ENCODE data around the gene IL1A. TPM values are rescaled to one million over a fixed set of nuclear protein-coding genes. Genes with fewer than 3 reads are reported as not detected.

The IL1A gene
- total RNA-seq, 1 experiment from 2014 or later, result not detected

DNA sequence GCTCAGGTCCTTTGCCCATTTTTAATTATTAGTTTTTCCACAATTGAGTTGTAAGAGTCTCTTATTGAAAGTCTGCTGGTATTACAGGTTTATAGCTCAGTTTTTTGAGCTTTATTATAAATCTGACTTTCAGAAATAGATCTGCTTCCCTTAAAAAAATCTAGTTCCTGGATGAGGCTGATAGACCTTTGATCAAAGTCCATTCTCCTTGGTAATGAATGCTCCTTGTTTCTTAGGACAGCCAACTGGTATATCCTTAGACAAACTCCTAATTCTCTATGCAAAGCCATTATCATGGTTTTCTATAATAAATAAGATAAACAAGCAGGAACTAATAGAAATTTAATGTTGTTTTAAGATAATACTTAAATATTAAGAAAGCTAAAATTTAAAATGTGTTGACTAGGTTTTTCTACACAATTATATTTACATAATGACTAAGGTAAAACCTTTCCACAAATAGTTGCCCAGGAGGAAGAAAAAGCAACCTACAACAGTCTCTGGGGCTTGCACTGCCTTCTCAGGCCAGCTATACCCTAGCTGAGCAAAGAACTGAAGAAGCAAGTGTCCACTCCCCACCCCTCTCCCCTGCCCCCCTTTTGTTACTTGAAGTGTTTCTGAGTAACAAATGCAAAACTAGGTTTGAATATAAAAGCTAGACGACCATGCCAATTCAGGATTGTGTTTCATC lies 46.6 kb downstream of the IL1A start:
- in situ Hi-C loops (cut with HindIII; ENCODE audit: low sequenced_read_pairs), result no loop called here
- DNase-seq (ENCODE audit: low spot score), result no peak

DNA sequence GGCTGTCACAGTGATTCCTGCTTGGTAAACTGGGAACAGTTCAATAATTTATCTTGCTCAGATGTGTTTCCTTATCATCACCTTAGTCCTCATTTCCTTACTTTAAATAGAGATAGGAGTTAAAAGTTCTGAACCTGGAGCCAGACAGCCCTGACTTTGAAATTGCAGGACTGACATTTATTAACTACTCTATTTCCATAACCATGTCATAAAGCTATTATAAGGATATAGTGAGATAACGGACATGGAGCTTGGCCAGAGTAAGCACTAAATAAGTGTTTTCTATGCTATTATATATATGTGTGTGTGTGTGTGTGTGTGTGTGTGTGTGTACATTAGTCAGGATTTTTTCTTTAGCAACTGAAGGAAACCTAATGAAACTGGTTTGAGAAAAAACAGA lies 50.4 kb downstream of the IL1A start:
- in situ Hi-C loops (cut with HindIII; ENCODE audit: low sequenced_read_pairs), result no loop called here

DNA sequence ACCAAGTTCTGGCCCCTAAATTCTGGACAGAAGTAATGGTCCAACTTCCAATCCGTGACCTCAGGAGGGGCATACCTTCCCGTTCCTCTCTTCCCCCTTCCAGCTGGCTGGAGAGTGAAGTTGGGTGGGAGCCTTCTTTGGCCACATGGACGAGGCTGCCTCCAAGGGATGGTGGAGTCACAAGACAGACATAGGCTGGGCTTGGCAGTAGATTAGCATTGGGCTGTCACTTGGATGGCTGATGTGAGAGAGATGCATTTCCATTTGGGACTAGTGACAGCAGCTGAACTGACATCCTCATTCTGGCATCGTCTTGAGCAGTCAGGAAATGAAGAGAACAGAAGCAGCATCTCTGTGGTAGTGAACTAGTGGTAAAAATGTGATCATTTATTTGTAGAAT lies 50.8 kb downstream of the IL1A start:
- in situ Hi-C loops (cut with HindIII; ENCODE audit: low sequenced_read_pairs), result no loop called here
- DNase-seq (ENCODE audit: low spot score), result no peak

More for the DNA sequence above, 50.4 kb downstream of the IL1A start:
- DNase-seq (ENCODE audit: low spot score), result no peak

DNA sequence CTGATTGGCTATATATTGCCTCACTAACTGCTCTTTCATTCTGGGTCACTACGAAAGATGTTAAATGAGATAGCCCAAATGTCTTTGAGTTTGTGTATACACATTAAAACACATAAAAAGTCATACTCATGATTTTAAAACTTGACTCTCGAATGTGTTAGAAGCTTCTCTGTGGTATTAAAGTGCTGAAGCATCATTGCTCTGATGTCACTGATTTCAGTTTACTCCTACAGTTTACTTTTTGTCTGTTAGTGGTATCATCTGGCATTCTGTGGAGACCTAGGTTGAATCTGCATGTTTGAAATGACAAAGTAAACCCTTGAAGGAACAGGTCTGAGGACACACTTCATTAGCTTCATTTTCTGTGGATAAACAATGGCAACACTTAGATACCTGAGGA lies 52.8 kb downstream of the IL1A start:
- in situ Hi-C loops (cut with HindIII; ENCODE audit: low sequenced_read_pairs), result no loop called here

DNA sequence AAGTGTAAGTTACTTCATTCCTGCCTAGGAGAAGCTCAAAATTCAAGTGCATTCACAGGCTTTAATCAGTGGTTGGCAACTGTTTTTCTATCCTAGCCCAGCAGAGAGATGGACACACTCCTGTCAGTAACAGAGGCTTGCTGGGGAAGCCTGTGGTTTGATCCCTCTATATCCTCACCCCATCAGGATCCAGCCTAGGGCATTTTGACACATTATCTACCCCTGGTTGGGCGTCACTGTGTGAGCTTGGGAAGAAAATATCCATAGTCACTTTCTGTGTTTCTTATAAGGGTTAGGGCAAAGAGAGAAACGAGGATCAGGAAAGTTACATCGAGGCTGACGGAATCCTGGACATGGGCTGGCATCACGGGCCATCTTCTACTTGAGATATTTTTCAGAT lies 53.5 kb downstream of the IL1A start:
- in situ Hi-C loops (cut with HindIII; ENCODE audit: low sequenced_read_pairs), result no loop called here
- DNase-seq (ENCODE audit: low spot score), result no peak

More for the DNA sequence above, 52.8 kb downstream of the IL1A start:
- DNase-seq (ENCODE audit: low spot score), result no peak

DNA sequence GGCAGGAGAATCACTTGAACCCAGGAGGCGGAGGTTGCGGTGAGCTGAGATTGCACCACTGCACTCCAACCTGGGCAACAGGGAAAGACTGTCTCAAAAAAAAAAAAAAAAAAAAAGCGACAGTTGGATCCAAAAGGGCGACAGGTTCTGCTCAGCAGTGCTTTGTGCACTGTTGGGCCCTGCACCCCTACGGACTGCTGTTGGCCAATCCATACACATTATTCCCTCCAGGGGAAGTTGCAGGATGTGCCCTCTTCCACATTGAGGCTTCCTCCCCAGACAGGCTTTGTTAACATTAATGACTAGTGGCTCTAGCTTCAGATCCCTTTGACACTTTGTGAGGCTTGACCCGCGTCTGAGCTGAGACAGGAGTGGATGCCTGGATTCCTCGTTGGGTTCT lies 54.1 kb downstream of the IL1A start:
- DNase-seq (ENCODE audit: low spot score), result no peak
- in situ Hi-C loops (cut with HindIII; ENCODE audit: low sequenced_read_pairs), result no loop called here

DNA sequence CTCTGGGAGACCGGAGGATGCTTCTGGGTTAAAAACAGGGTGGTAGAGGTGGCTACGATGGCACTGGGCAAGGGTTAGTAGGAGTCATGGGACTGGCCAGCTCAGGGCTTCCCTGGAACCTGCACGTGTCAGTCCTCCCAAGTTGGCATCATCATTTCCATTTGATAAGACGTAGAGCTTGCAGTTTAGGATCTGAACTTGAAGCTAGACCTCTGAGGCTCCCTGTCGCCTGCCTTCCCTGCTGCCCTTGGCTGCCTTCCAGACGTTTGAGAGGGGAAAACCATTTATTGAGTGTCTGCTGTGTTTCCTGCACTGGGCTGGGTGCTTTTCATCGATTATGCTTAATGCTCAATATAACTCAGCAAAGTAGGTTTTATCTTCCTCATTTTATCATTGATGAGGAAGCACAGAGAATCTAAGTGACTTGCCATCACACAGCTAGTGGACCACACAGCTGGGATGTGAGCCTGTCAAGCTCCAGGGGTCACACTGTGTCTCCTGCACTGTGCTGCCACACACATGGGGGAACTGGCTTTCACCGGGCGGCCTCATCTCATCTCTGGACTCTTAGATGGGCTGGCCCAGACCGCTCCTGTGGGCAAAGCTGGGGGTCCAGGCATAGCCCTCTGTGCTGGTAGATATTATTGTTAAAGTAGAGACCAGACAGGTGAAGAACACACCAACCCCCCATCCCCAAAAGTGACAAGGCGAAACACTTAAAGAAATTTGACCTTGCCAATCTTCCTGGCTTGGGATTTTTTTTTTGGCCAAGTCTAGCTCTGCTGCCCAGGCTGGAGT lies 55.7 kb downstream of the IL1A start:
- no peak for DNase-seq (ENCODE audit: low spot score)
- in situ Hi-C loops (cut with HindIII; ENCODE audit: low sequenced_read_pairs), result no loop called here

DNA sequence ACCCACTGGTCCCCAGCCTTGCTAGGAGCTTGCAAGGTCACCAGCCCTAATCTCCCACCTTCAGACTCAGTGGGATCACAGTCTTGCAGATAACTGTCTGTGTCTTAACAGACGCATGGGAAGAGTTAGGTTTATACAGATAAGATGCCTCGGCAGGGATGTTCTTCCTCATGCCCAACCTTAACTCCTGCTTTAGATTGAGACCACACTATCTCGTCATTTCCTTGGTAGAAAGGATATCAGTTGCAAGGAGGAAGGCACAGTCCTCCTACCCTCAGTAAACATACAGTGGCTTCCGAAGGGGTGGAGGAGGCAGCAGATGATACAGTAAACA lies 56.3 kb downstream of the IL1A start:
- in situ Hi-C loops (cut with HindIII; ENCODE audit: low sequenced_read_pairs), result no loop called here

DNA sequence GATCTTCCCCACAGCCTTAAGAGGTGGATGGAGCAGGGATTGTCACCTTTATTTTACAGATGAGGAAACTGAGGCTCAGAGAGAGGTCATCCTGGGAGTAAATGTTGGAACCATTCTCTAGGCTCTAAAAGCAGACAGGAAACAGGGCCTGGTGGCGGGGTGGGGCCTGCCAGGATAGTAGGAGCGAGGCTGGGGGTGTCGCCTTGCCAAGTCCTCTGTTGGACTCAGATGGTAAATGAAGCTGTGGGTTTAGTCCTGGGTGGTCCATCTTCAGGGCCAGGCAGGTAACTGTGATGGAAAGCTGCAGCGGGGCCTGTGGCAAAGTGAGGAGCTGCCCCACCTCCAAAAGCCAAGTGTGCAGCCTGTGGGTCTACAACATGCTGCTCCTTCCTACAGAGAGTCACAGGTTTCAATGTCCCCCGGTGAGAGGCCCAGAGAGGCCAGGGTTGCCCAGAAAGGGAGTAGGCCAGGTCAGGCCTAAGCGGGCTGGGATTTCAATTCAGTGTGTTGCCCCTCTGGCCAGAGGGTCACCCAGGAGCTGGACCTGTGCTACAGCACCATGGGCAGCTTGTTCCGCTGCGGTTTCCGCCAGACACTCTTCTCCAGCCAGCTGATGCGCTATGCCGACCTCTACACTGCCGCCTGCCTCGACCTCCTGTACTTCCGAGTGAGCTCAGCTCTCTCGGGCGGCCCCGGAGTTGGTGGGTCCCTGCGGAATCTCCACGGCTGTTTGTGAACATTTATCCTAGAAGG lies 56.8 kb downstream of the IL1A start:
- no peak for DNase-seq (ENCODE audit: low spot score)
- in situ Hi-C loops (cut with HindIII; ENCODE audit: low sequenced_read_pairs), result no loop called here

More for the DNA sequence above, 56.3 kb downstream of the IL1A start:
- no peak for DNase-seq (ENCODE audit: low spot score)

DNA sequence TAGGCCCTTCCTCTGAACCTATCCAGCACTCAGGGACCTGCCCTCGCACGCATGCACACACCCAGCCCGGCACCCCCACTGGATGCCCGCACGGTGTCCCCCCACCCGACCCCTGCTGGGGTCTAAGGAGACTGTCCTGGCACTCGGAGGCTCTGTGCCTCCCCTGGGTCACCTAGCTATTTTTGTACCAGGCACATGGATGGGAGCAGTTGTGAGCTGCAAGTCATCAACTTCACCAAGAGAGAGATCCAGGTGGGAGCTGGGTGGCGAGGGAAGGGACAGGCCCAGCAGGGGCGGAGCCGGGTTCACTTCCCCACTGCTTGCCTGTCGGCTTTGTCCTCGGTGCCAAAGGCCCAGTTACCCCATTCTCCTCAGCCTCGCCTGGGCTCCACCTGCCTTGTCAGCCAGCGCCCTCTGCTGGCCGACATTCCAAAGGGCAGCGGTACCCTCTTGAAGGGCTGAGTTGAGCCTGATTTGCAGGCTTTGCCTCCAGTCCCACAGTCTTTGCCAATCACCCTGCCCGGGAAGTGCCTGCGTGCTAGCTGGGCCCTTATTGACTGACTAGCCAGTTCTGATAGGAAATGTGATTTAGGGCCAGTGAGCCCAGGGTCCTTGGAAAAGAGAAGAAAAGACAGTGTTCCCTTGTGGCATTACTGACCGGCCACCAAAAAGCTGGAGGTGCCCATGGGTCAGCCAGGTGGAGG lies 57.7 kb downstream of the IL1A start:
- peak; percentile 82 for DNase-seq (ENCODE audit: low spot score)
- in situ Hi-C loops (cut with HindIII; ENCODE audit: low sequenced_read_pairs), result no loop called here

DNA sequence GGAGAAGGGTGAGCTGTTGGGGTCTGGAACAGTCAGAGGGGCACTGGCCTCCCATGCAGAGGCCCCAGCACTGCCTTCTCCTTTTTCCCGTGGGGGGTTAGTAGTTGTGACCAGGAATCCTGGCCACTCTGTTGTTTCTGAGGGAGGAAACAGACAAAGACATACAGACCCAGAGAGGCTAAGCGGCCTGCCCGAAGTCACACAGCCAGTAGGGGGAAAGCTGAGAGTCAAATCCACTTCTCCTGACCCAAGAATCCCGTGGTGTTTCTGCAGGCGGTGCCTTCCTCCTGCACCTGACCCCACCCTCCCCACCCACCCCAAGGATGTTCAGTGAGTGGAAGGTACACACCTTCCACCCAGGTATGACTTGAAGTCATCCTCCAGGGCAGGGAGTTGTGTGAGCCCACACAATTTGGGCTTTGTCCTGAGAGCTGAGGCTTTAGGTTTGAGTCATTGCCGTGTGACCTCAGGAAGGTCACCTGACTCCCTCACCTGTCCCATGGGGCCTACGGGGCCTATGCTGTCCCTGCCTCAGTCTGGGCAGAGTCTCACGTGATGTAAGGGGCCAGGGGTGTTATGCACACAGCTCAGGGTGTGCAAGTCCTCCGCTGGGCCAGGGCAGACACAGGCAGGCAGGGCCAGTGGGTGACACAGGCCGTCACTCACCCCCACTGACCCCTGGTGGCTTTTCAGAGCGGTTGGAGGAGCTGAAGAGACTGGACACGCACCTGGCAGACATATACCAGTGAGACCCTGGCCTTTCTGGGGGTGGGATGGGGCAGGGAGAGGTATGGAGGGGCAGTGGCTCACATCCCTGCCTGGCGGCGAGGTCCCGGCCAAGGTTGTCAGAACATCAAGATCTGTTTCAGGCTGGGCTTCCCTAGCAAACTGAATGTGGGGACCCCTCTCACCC lies 58.5 kb downstream of the IL1A start:
- DNase-seq (ENCODE audit: low spot score), result no peak
- in situ Hi-C loops (cut with HindIII; ENCODE audit: low sequenced_read_pairs), result no loop called here

DNA sequence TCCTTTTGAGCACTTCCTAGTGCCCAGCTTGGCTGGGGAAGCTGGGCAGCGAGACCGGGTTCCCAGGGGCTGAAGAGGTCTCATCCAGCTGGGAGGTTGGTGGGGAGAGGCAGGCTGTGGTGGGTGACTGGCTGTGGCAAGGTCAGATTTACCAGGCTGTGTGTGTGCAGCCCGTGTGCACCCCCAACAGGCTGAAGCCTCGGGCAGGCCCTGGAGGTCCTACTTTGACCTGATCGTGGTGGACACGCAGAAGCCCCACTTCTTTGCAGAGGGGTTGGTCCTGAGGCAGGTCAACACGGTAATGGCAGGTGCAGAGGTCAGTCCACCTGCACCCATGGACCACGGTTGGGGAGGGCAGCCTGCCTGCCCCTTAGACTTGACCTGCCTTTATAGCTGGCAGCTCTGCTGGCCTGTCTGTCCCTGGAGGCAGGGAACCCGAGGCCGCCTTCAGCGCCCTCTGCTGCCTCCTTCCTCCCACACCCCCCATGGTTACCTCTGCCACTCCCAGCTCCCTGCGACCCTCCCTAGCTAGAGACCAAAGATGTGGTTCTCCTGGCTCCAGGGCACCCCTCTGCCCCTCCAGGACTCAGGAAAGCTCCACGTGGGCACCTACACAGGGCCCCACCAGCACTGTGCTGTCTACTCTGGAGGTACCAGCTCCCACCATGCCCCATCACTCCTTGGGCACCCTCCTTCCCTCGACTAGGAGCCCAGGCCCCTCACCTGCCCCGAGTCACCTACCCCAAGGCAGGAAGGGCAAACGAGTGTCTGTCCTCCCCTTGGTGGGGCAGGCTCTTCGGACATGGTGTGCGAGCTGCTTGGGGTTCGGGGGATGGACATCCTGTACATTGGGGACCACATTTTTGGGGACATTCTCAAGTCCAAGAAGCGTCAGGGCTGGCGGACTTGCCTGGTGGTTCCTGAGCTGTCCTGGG lies 59.4 kb downstream of the IL1A start:
- no peak for DNase-seq (ENCODE audit: low spot score)
- in situ Hi-C loops (cut with HindIII; ENCODE audit: low sequenced_read_pairs), result no loop called here

DNA sequence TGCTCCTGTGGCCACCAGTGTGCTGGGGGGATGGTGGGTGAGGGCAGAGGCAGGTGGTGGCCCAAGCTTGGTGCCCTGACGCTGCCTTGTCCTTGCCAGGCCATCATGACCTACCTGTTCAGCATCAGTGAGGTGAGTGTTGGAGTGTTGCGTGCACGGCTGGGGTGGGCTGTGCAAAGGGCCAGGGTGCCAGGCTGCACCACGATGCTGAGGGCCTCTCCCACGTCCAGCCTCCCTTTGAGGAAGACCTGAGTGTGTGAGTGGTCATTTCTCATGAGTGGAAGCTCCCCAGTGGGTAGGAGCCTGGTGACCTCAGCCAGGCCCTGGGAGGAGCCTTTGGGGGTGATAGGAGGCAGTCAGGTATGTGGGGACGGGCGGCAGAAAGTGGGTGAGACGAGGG lies 60.3 kb downstream of the IL1A start:
- in situ Hi-C loops (cut with HindIII; ENCODE audit: low sequenced_read_pairs), result no loop called here
- no peak for DNase-seq (ENCODE audit: low spot score)

Other genes starting within 250 kb of the IL1A start
- 26.3 and 44.3 TPM in 2 replicates for gene POLR1B, start 242.0 kb downstream of the IL1A start, total RNA-seq (2014; rRNA removed; shearing (Covaris generic))
- 10.8 and 19.2 TPM in 2 replicates for gene CHCHD5, start 199.9 kb downstream of the IL1A start, total RNA-seq (2014; rRNA removed; shearing (Covaris generic))
- gene SLC20A1, start 138.6 kb downstream of the IL1A start, total RNA-seq (2014; rRNA removed; shearing (Covaris generic)), result 81.9 and 125 TPM in 2 replicates
- not detected in 2 replicates for gene NT5DC4, start 63.5 kb downstream of the IL1A start, total RNA-seq (2014; rRNA removed; shearing (Covaris generic))
- 6.5 and 7.7 TPM in 2 replicates for gene CKAP2L, start 19.9 kb downstream of the IL1A start, total RNA-seq (2014; rRNA removed; shearing (Covaris generic))
- gene IL1B, start 52.3 kb upstream of the IL1A start, total RNA-seq (2014; rRNA removed; shearing (Covaris generic)), result not detected in 2 replicates
- not detected in 2 replicates for gene IL37, start 126.7 kb upstream of the IL1A start, total RNA-seq (2014; rRNA removed; shearing (Covaris generic))
- not detected in 2 replicates for gene IL36G, start 193.5 kb upstream of the IL1A start, total RNA-seq (2014; rRNA removed; shearing (Covaris generic))
- gene IL36A, start 221.0 kb upstream of the IL1A start, total RNA-seq (2014; rRNA removed; shearing (Covaris generic)), result not detected in 2 replicates